Urinary bladder (tissue), 4 donors: ENCODE data around the gene GJD2. TPM values are rescaled to one million over a fixed set of nuclear protein-coding genes. Genes with fewer than 3 reads are reported as not detected.

Source experiments
- DNase-seq: peaks from one replicate; pipeline ENCODE4 v3.0.0-alpha.2; 2015; ENCODE audit errors: extremely low spot score
- H3K27ac ChIP-seq: one replicate; pipeline ENCODE4 v1.5.1; 2013; ENCODE audit warnings: low read depth, mild to moderate bottlenecking, moderate library complexity
- H3K36me3 ChIP-seq: one replicate; pipeline ENCODE4 v1.6.1; 2013; ENCODE audit warnings: mild to moderate bottlenecking, moderate library complexity; ENCODE audit not compliant: insufficient read depth
- H3K4me1 ChIP-seq: one replicate; pipeline ENCODE4 v1.6.1; 2013; ENCODE audit warnings: mild to moderate bottlenecking, moderate library complexity; ENCODE audit not compliant: insufficient read depth
- H3K4me3 ChIP-seq: one replicate; pipeline ENCODE4 v1.5.1; 2013; ENCODE audit warnings: low read depth, low read length
- WGBS: extraction: QIAGEN DNeasy Blood & Tissue Kit; methylation state at CpG from one replicate; pipeline ENCODE4 v1.1.7; 2013; 5-methylcytosine and 5-hydroxymethylcytosine counted together
- polyA plus RNA-seq: library from polyadenylated mRNA; stranded (reverse); fragments of 200-250 nt; gene quantifications from one replicate; pipeline ENCODE4 v1.2.3, GENCODE V29; 2013
- total RNA-seq: library from RNA; depleted of rRNA; stranded (reverse); fragments of >200 nt; gene quantifications from one replicate; pipeline ENCODE4 v1.2.3, GENCODE V29; 2014
- donor health status: healthy with polysubstance abuse.
- donor health status: healthy.

GJD2 gene
- total and polyA plus RNA-seq, 2 donors = 0.16 TPM; not detected in 1

DNA sequence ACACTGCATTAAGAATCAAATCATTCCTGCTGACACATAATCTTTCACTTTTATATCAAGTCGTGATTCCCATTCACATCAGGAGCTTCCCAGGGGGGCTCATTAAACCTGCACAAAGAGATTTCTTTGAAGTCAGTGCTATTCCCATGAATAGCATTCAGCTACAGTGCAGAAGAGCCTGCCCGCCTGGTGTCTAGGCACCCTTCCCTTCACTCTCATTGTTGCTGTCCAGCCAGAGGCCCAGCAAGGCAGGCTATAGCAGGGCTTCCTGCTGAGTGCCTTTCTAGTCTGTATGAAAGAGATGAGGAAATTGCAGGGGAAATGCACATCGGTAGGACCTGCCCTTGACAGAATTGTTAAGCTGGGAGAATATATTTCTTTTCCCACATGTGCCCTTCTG lies 4.5 kb upstream of the GJD2 start:
- DNase-seq = no peak
- Histone ChIP-seq H3K27ac (no peak overlapping the region), H3K36me3 (no peaks in the 10 kb centered on the region), H3K4me1 (no peaks in the 10 kb centered on the region), H3K4me3 (no peak overlapping the region)
- 50% methylated on average over 3 of the region's 3 CpGs for WGBS

- H3K27ac ChIP-seq = no peak overlapping the region
- H3K4me3 ChIP-seq = no peak overlapping the region
- no peaks in the 10 kb centered on the region for H3K4me1 ChIP-seq
- 79% methylated on average over 3 of the region's 3 CpGs for WGBS
- H3K36me3 ChIP-seq = no peaks in the 10 kb centered on the region
- DNase-seq = no peak
Measured at GRCh38 chr15:34757262-34757661, 2.5 kb upstream of the GJD2 start.

DNA sequence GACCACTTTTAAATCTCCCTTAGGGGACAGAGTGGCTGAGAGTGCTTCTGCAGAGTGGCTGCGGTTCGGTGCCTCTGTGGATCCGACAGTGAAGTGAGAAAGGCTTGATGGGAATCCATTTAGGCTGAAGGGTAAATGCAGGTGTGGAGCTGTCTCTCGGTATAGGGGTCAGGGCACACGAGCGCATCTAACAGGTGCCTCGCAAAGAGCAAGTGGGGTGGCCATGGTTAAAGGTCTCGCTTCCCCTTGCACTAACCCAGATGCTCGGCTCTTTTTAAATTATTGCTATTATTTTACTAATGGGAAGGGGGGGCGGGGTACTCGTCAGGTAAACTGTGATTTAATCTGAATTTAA lies 598 bp upstream of the GJD2 start:
- no peaks in the 10 kb centered on the region for H3K36me3 ChIP-seq
- H3K4me3 ChIP-seq = no peak overlapping the region

DNA sequence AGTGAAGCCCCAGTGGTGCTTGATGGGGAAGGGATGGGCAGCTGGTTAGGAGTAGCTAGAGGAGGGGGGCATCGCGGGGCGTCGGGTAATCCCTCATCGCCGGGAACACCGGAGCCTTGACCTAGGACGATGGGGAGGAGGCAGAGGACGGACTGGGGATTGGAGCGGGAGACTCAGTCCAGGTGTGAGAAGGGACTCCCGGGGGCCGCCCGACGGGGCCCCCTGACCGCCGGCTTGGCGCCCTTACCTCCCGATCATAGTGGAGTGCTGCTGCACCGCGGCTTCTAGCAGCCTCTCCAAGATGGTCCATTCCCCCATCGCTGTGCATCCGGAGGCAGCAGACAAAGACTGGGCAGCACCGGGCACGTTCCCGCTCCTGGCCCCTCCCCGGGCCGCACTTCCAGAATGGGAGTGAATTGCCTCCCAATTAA lies 612 bp downstream of the GJD2 start:
- DNase-seq = no peak
- Histone ChIP-seq H3K27ac (no peak overlapping the region), H3K4me1 (no peaks in the 10 kb centered on the region), H3K4me3 (no peak overlapping the region), H3K36me3 (no peaks in the 10 kb centered on the region)
- 6% methylated on average over 27 of the region's 27 CpGs for WGBS

More for the DNA sequence above, 598 bp upstream of the GJD2 start:
- Histone ChIP-seq H3K4me1 (no peaks in the 10 kb centered on the region), H3K27ac (no peak overlapping the region)
- no peak for DNase-seq
- 7% methylated on average over 11 of the region's 11 CpGs for WGBS

GRCh38 chr15:34753236-34753894 lies 1.4 kb downstream of the GJD2 start:
- peak; percentile 18 for DNase-seq
- 28% methylated on average over 11 of the region's 11 CpGs for whole genome bisulfite sequencing

DNA sequence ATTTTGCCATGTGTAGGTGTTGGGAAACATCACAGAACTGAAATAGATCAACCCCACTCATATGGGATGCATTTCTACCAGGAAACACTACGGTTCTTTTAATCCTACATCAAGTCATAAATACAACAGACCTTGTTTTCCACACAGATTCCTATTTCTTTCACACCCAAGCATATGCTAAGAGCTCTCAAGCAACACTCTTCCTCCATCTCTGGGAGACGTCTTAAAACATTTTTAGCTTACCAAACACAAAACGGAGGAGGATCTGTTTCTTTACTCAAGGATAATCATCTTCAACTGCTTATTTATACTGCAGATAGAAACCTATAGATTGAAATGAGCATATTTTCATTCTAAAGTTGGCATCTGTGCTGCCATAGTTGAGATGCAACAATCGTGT lies 5.1 kb downstream of the GJD2 start:
- H3K4me1 ChIP-seq = no peaks in the 10 kb centered on the region
- no peak for DNase-seq
- WGBS = 69% methylated on average over 4 of the region's 4 CpGs
- H3K27ac ChIP-seq = no peak overlapping the region
- H3K36me3 ChIP-seq = no peaks in the 10 kb centered on the region
- H3K4me3 ChIP-seq = no peak overlapping the region

More at GRCh38 chr15:34753236-34753894, 1.4 kb downstream of the GJD2 start:
- Histone ChIP-seq H3K27ac (no peak overlapping the region), H3K4me1 (no peaks in the 10 kb centered on the region), H3K36me3 (no peaks in the 10 kb centered on the region), H3K4me3 (no peak overlapping the region)

- Histone ChIP-seq H3K36me3 (no peaks in the 10 kb centered on the region), H3K27ac (no peak overlapping the region), H3K4me1 (no peaks in the 10 kb centered on the region), H3K4me3 (no peak overlapping the region)
- no peak for DNase-seq
- 98% methylated on average over 2 of the region's 2 CpGs for WGBS
Measured at GRCh38 chr15:34739346-34739745, 15.5 kb downstream of the GJD2 start.

DNA sequence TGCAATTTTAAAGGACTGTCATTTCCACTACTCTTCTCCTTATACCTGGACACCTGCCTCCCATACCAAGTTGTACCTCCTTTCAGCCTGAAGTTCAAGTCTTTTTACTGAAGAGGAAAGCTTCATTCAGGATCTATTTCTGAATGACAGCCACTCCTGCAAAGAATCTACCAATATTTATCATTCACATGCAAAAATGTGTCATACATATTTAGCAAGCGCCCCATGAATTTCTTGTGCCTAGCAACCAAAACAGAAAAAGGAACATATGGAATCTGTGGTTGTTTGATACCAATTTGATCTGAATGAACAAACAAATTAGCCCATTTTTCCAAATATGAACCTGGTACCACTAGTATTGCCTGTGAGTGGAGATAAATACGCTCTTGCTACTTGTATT lies 16.8 kb downstream of the GJD2 start:
- no peak overlapping the region for H3K4me3 ChIP-seq
- DNase-seq = no peak
- H3K27ac ChIP-seq = no peak overlapping the region
- WGBS = 95% methylated on average over 2 of the region's 2 CpGs
- H3K4me1 ChIP-seq = no peaks in the 10 kb centered on the region
- no peaks in the 10 kb centered on the region for H3K36me3 ChIP-seq

DNA sequence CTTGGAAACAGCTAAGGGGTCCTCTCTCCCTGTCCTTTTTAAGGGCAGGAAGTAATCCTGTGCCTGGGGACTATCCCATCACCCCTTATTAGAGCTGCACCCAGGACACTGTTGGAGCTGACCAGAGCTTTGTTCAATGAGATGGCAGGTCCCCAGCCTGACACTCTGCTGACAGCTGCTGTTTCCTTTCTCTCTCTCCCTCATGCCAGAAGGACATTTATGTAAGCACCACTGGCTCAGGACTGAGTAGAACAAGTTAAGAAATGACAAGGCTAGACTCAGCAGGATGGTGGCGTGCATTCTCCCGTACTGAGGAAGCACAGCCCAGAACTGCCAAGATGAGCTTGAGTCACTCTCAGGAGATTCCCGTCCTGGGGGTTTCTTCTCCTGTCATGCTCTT lies 17.3 kb downstream of the GJD2 start:
- no peaks in the 10 kb centered on the region for H3K36me3 ChIP-seq
- H3K4me3 ChIP-seq = no peak overlapping the region
- H3K27ac ChIP-seq = no peak overlapping the region
- no peak for DNase-seq
- H3K4me1 ChIP-seq = no peaks in the 10 kb centered on the region
- 45% methylated on average over 3 of the region's 3 CpGs for WGBS

- Histone ChIP-seq H3K27ac (no peak overlapping the region), H3K4me1 (no peaks in the 10 kb centered on the region), H3K36me3 (no peaks in the 10 kb centered on the region), H3K4me3 (no peak overlapping the region)
- no peak for DNase-seq
- 63% methylated on average over 5 of the region's 5 CpGs for WGBS
Measured at GRCh38 chr15:34734303-34734702, 20.5 kb downstream of the GJD2 start.

GRCh38 chr15:34733621-34734020 lies 21.2 kb downstream of the GJD2 start:
- H3K4me3 ChIP-seq = no peak overlapping the region
- 86% methylated on average over 2 of the region's 2 CpGs for WGBS
- no peak overlapping the region for H3K27ac ChIP-seq
- H3K4me1 ChIP-seq = no peaks in the 10 kb centered on the region
- no peak for DNase-seq
- H3K36me3 ChIP-seq = no peaks in the 10 kb centered on the region

DNA sequence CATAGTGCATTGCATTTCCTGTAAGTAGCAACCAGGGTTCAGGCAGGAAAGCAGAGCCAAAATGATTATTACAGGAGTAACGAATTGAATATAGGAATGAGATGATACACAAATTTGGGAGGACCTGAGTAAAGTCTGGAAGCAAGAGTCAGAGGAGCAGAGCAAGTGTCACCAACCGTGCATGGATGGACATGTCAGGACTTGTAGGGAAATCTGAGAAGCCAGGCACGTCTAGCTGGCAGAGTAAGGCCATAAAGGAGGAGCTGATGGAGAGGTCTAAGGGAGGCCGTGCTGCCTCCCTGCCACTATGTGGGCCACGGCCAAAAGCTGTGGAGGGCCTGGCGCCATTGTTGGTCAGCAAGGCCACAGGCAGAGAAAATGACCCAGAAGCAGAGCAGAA lies 22.4 kb downstream of the GJD2 start:
- Histone ChIP-seq H3K27ac (no peak overlapping the region), H3K36me3 (no peaks in the 10 kb centered on the region), H3K4me3 (no peak overlapping the region), H3K4me1 (no peaks in the 10 kb centered on the region)
- DNase-seq = no peak
- 79% methylated on average over 6 of the region's 6 CpGs for WGBS

- no peaks in the 10 kb centered on the region for H3K36me3 ChIP-seq
- H3K4me3 ChIP-seq = no peak overlapping the region
- 73% methylated on average over 3 of the region's 3 CpGs for WGBS
- H3K27ac ChIP-seq = no peak overlapping the region
- no peak for DNase-seq
- H3K4me1 ChIP-seq = no peaks in the 10 kb centered on the region
Measured at GRCh38 chr15:34730701-34731100, 24.1 kb downstream of the GJD2 start.

DNA sequence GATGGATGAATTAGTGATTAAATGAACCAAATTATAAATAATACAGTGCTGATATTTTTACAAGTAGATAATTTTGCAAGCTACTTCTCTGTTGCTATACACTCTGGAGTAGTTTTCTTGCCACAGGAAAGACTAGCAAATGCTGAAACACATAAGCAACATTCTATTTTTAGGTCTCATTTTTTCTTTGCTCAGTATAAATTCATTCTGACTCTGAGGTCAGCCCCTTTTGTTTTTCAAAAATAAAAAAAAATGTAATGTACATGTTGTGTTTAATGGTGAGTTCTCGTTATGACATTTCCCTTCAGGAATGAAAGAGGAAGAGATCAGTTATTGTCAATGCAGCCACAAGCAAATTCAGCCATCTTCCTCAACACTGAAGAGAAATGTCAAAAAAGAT lies 24.9 kb downstream of the GJD2 start:
- Histone ChIP-seq H3K4me3 (no peak overlapping the region), H3K36me3 (no peaks in the 10 kb centered on the region), H3K4me1 (no peaks in the 10 kb centered on the region), H3K27ac (no peak overlapping the region)
- no peak for DNase-seq
- WGBS = 66% methylated on average over 1 of the region's 1 CpG

DNA sequence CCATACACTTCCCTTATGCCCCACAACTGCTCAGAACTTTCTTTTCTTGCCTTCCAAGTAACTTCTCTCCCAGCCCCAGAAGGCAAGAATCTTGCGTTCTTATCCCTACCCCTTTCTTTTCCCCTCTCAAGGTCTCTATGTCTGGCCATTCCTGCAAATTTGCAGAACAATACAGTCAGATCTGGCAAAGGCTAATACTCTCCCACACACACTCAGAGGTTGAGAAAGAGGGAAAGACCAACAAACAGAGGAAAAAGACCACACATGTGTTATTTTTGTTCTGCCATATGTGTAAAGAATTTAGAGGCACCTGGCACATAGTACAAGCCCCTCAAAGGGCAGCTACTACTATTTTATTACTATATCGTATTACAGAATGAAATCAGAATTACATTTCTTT lies 25.7 kb downstream of the GJD2 start:
- Histone ChIP-seq H3K27ac (no peak overlapping the region), H3K4me1 (no peaks in the 10 kb centered on the region), H3K36me3 (no peaks in the 10 kb centered on the region), H3K4me3 (no peak overlapping the region)
- WGBS = 66% methylated on average over 2 of the region's 2 CpGs
- no peak for DNase-seq
